SU-DHL-6 (cell line): ENCODE data around the gene RDH13.

Experiments
- EZH2phosphoT487 ChIP-seq: fragments of 200-600 bp; sonication (generic), shearing (Covaris generic); conservative IDR thresholded peaks from 2 replicates; pipeline ENCODE4 v1.6.1; 2018; ENCODE audit warnings: mild to moderate bottlenecking, antibody characterized with exemption, low read length, moderate library complexity, mixed read lengths
- TF ChIP-seq, protein P1 (sequence below): fragments of 200-600 bp; sonication (generic); IDR thresholded peaks from one replicate; pipeline ENCODE4 v1.5.1; 2017; ENCODE audit warnings: antibody characterized with exemption, mild to moderate bottlenecking, low read length, moderate library complexity; ENCODE audit not compliant: insufficient read depth, poor library complexity, severe bottlenecking

- TF ChIP-seq, protein P1, sequence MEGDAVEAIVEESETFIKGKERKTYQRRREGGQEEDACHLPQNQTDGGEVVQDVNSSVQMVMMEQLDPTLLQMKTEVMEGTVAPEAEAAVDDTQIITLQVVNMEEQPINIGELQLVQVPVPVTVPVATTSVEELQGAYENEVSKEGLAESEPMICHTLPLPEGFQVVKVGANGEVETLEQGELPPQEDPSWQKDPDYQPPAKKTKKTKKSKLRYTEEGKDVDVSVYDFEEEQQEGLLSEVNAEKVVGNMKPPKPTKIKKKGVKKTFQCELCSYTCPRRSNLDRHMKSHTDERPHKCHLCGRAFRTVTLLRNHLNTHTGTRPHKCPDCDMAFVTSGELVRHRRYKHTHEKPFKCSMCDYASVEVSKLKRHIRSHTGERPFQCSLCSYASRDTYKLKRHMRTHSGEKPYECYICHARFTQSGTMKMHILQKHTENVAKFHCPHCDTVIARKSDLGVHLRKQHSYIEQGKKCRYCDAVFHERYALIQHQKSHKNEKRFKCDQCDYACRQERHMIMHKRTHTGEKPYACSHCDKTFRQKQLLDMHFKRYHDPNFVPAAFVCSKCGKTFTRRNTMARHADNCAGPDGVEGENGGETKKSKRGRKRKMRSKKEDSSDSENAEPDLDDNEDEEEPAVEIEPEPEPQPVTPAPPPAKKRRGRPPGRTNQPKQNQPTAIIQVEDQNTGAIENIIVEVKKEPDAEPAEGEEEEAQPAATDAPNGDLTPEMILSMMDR = no peak
- no peak for TF ChIP-seq EZH2phosphoT487
These were observed 6.3 kb upstream of the RDH13 start for GRCh38 chr19:55068950-55069864.
